GM19467 (cell line): Measurements from ENCODE around the gene NMUR1.

Experiments used
- ATAC-seq: cut with Tn5 transposase; IDR thresholded peaks from one replicate; pipeline ENCODE4 v1.9.1; 2021; ENCODE audit warnings: mild to moderate bottlenecking, moderate library complexity; ENCODE audit not compliant: unreplicated experiment

NMUR1 gene

GRCh38 chr2:231488331-231488730 lies 41.9 kb downstream of the NMUR1 start:
- no peak for ATAC-seq

GRCh38 chr2:231486851-231487596 lies 43.2 kb downstream of the NMUR1 start:
- no peak for ATAC-seq

- ATAC-seq: peak; percentile 26
These were observed 46.6 kb downstream of the NMUR1 start for GRCh38 chr2:231483398-231484329.

- peak; percentile 58 for ATAC-seq
These were observed 47.3 kb downstream of the NMUR1 start for GRCh38 chr2:231482806-231483391.

GRCh38 chr2:231480781-231481180 lies 49.5 kb downstream of the NMUR1 start:
- no peak for ATAC-seq

- no peak for ATAC-seq
These were observed 50.8 kb downstream of the NMUR1 start for GRCh38 chr2:231479455-231479854.

GRCh38 chr2:231476920-231477319 lies 53.3 kb downstream of the NMUR1 start:
- ATAC-seq: no peak

- no peak for ATAC-seq
These were observed 54.3 kb downstream of the NMUR1 start for GRCh38 chr2:231475965-231476364.
